MCF 10A (cell line): ENCODE results near the gene HS6ST3. TPM values are rescaled to one million over a fixed set of nuclear protein-coding genes. Genes with fewer than 3 reads are reported as not detected.

ENCODE experiments used
- BruUV-seq: library from RNA; stranded (reverse); fragments of 400-500 nt; replicated peaks from 2 replicates; lab custom pipeline; 2021; lab: Mats Ljungman, UMichigan
- CTCF ChIA-PET: fragments of 300-600 bp; sonication (Branson Sonifier 250); formaldehyde crosslinking; extraction: SDS; loops from one replicate; lab custom pipeline; 2021; ENCODE audit warnings: antibody characterized with exemption, inconsistent platforms; lab: Yijun Ruan, JAX
- POLR2A ChIA-PET: fragments of 300-600, 350-650 bp; sonication (Branson Sonifier 250); formaldehyde crosslinking; extraction: SDS; loops from one replicate; lab custom pipeline; 2020; ENCODE audit warnings: antibody characterized with exemption, inconsistent platforms; lab: Yijun Ruan, JAX
- DNase-seq: peaks from one replicate; pipeline ENCODE4 v3.0.0-alpha.2; 2018; ENCODE audit not compliant: unreplicated experiment
- H3K27ac Mint-ChIP-seq: one replicate; pipeline ENCODE4 v1.8.0; 2022; ENCODE audit warnings: mild to moderate bottlenecking, low read depth, mixed read lengths; ENCODE audit not compliant: unreplicated experiment
- H3K27me3 Mint-ChIP-seq: one replicate; pipeline ENCODE4 v1.8.0; 2022; ENCODE audit warnings: mixed read lengths; ENCODE audit not compliant: insufficient read depth, unreplicated experiment
- H3K36me3 Mint-ChIP-seq: one replicate; pipeline ENCODE4 v1.8.0; 2022; ENCODE audit warnings: mild to moderate bottlenecking, moderate library complexity, mixed read lengths; ENCODE audit not compliant: insufficient read depth, unreplicated experiment
- H3K4me1 Mint-ChIP-seq: one replicate; pipeline ENCODE4 v1.8.0; 2022; ENCODE audit warnings: mixed read lengths; ENCODE audit not compliant: insufficient read depth, unreplicated experiment
- H3K4me3 Mint-ChIP-seq: one replicate; pipeline ENCODE4 v1.8.0; 2022; ENCODE audit warnings: mild to moderate bottlenecking, moderate library complexity, mixed read lengths; ENCODE audit not compliant: unreplicated experiment
- H3K9me3 Mint-ChIP-seq: one replicate; pipeline ENCODE4 v1.8.0; 2022; ENCODE audit warnings: mixed read lengths; ENCODE audit not compliant: unreplicated experiment
- CTCF ChIP-seq: fragments of 200-600 bp; IDR thresholded peaks from one replicate; pipeline ENCODE4 v1.8.0; 2022; ENCODE audit warnings: antibody characterized with exemption, mild to moderate bottlenecking; ENCODE audit not compliant: unreplicated experiment
- intact Hi-C: fragments of 100-400 bp; cut with micrococcal nuclease; formaldehyde crosslinking; loops from 2 replicates; pipeline ENCODE4 v1.14.1; 2022
- total RNA-seq: library from RNA; stranded (reverse); gene quantifications from 2 replicates; pipeline ENCODE4 v1.2.3, GENCODE V29; 2022

The HS6ST3 gene
- total RNA-seq, 1 experiment from 2014 or later, result 0.09 TPM

- CTCF ChIA-PET, result no interaction called here
- TF ChIP-seq CTCF, result no peak
- no TSS peak for BruUV-seq
- Mint-ChIP-seq H3K9me3 (no peaks in the 10 kb centered on the region), H3K4me1 (no peaks in the 10 kb centered on the region), H3K36me3 (no peaks in the 10 kb centered on the region), H3K4me3 (no peak overlapping the region), H3K27me3 (no peaks in the 10 kb centered on the region), H3K27ac (no peak overlapping the region)
- DNase-seq, result no peak
- intact Hi-C loops, result no loop called here
- POLR2A ChIA-PET, result interaction anchor here (0.6 kb wide), 1 partner anchor 446 kb away, joined by 3 read pairs; no protein-coding TSS in a partner anchor
Observed at GRCh38 chr13:96710166-96710862, 620.4 kb downstream of the HS6ST3 start.

- no peak for DNase-seq
- ChIA-PET POLR2A (interaction anchor here (0.7 kb wide), 1 partner anchor 36 kb away, joined by 3 read pairs; no protein-coding TSS in a partner anchor), CTCF (interaction anchor here (0.6 kb wide), 1 partner anchor 1335 kb away, joined by 3 read pairs; no protein-coding TSS in a partner anchor)
- BruUV-seq, result no TSS peak
- Mint-ChIP-seq H3K27ac (no peak overlapping the region), H3K4me1 (peaks cover 5% of the 10 kb centered on the region), H3K4me3 (no peak overlapping the region), H3K9me3 (peaks cover 7% of the 10 kb centered on the region), H3K36me3 (no peaks in the 10 kb centered on the region), H3K27me3 (no peaks in the 10 kb centered on the region)
- intact Hi-C loops, result no loop called here
- no peak for TF ChIP-seq CTCF
Observed at GRCh38 chr13:96720446-96720845, 630.5 kb downstream of the HS6ST3 start.

- no TSS peak for BruUV-seq
- no peaks in the 10 kb centered on the region for H3K27me3 Mint-ChIP-seq
- H3K36me3 Mint-ChIP-seq, result no peaks in the 10 kb centered on the region
- no peak for TF ChIP-seq CTCF
- H3K9me3 Mint-ChIP-seq, result peaks cover 38% of the 10 kb centered on the region
- ChIA-PET CTCF (no interaction called here), POLR2A (no interaction called here)
- no peak overlapping the region for H3K27ac Mint-ChIP-seq
- intact Hi-C loops, result no loop called here
- H3K4me1 Mint-ChIP-seq, result peaks cover 20% of the 10 kb centered on the region
- H3K4me3 Mint-ChIP-seq, result no peak overlapping the region
- no peak for DNase-seq
Observed at GRCh38 chr13:96726651-96727050, 636.7 kb downstream of the HS6ST3 start.

GRCh38 chr13:96728463-96728862, 638.6 kb downstream of the HS6ST3 start:
- H3K4me1 Mint-ChIP-seq, result peaks cover 20% of the 10 kb centered on the region
- H3K4me3 Mint-ChIP-seq, result no peak overlapping the region
- H3K36me3 Mint-ChIP-seq, result no peaks in the 10 kb centered on the region
- no peak for TF ChIP-seq CTCF
- ChIA-PET POLR2A (no interaction called here), CTCF (interaction anchor here (0.6 kb wide), 1 partner anchor 31 kb away, joined by 3 read pairs; no protein-coding TSS in a partner anchor)
- H3K27me3 Mint-ChIP-seq, result no peaks in the 10 kb centered on the region
- DNase-seq, result peak; percentile 23
- H3K27ac Mint-ChIP-seq, result peak overlapping the region; percentile 40
- intact Hi-C loops, result no loop called here
- peaks cover 44% of the 10 kb centered on the region for H3K9me3 Mint-ChIP-seq
- BruUV-seq, result no TSS peak
